GM08714 (cell line): ENCODE measurements around the gene LEO1.
"Not testable (repeated sequence)": the region's sequence is repeated elsewhere in the genome, so short reads cannot be mapped to it uniquely, and the experiment has no call there.

Experiments
- H3K4me3 ChIP-seq: fragments of 200-500 bp; sonication (Bioruptor generic); 2 replicates; pipeline ENCODE4 v1.5.1; 2014; ENCODE audit warnings: mild to moderate bottlenecking, low read length, inconsistent platforms
- ZNF274 ChIP-seq: IDR thresholded peaks from 2 replicates; pipeline ENCODE4 v1.6.1; 2012; ENCODE audit warnings: mild to moderate bottlenecking, low read depth, low read length

LEO1 gene

GRCh38 chr15:52010633-52011595 lies 39.3 kb upstream of the LEO1 start:
- TF ChIP-seq ZNF274 = no peak
- H3K4me3 ChIP-seq = no peak overlapping the region

GRCh38 chr15:52008698-52009434 lies 37.3 kb upstream of the LEO1 start:
- peak overlapping the region; percentile 32; the same call in 1 of the 2 replicates for H3K4me3 ChIP-seq
- TF ChIP-seq ZNF274 = no peak

GRCh38 chr15:52008359-52008697 lies 36.8 kb upstream of the LEO1 start:
- TF ChIP-seq ZNF274 = no peak
- no peak overlapping the region; the same call in 1 of the 2 replicates for H3K4me3 ChIP-seq

GRCh38 chr15:52006702-52007340 lies 35.2 kb upstream of the LEO1 start:
- H3K4me3 ChIP-seq = peak overlapping the region; percentile 29; the same call in 1 of the 2 replicates
- TF ChIP-seq ZNF274 = no peak

GRCh38 chr15:52005748-52006701 lies 34.4 kb upstream of the LEO1 start:
- no peak for TF ChIP-seq ZNF274
- peak overlapping the region; percentile 28; the same call in 1 of the 2 replicates for H3K4me3 ChIP-seq

- no peak for TF ChIP-seq ZNF274
- H3K4me3 ChIP-seq = no peak overlapping the region
Observed at GRCh38 chr15:52004806-52005205, 33.2 kb upstream of the LEO1 start.

- no peak overlapping the region for H3K4me3 ChIP-seq
- no peak for TF ChIP-seq ZNF274
Observed at GRCh38 chr15:52003710-52004109, 32.1 kb upstream of the LEO1 start.

GRCh38 chr15:52003089-52003488 lies 31.5 kb upstream of the LEO1 start:
- not testable (repeated sequence) for H3K4me3 ChIP-seq

GRCh38 chr15:52002351-52002750 lies 30.8 kb upstream of the LEO1 start:
- H3K4me3 ChIP-seq = no peak overlapping the region
- no peak for TF ChIP-seq ZNF274

GRCh38 chr15:51992953-51993352 lies 21.4 kb upstream of the LEO1 start:
- H3K4me3 ChIP-seq = no peak overlapping the region
- TF ChIP-seq ZNF274 = no peak

- no peak overlapping the region for H3K4me3 ChIP-seq
- no peak for TF ChIP-seq ZNF274
Observed at GRCh38 chr15:51991141-51991540, 19.6 kb upstream of the LEO1 start.

GRCh38 chr15:51982770-51983103 lies 11.2 kb upstream of the LEO1 start:
- TF ChIP-seq ZNF274 = no peak
- H3K4me3 ChIP-seq = no peak overlapping the region

- peak overlapping the region; percentile 84 for H3K4me3 ChIP-seq
- TF ChIP-seq ZNF274 = no peak
Observed at GRCh38 chr15:51982013-51982769, 10.6 kb upstream of the LEO1 start.
